GM21717 (cell line): ENCODE measurements around the gene CDH5.

Experiments
- ATAC-seq: cut with Tn5 transposase; IDR thresholded peaks from one replicate; pipeline ENCODE4 v1.9.1; 2021; ENCODE audit warnings: mild to moderate bottlenecking, moderate library complexity; ENCODE audit not compliant: unreplicated experiment

CDH5 gene

DNA sequence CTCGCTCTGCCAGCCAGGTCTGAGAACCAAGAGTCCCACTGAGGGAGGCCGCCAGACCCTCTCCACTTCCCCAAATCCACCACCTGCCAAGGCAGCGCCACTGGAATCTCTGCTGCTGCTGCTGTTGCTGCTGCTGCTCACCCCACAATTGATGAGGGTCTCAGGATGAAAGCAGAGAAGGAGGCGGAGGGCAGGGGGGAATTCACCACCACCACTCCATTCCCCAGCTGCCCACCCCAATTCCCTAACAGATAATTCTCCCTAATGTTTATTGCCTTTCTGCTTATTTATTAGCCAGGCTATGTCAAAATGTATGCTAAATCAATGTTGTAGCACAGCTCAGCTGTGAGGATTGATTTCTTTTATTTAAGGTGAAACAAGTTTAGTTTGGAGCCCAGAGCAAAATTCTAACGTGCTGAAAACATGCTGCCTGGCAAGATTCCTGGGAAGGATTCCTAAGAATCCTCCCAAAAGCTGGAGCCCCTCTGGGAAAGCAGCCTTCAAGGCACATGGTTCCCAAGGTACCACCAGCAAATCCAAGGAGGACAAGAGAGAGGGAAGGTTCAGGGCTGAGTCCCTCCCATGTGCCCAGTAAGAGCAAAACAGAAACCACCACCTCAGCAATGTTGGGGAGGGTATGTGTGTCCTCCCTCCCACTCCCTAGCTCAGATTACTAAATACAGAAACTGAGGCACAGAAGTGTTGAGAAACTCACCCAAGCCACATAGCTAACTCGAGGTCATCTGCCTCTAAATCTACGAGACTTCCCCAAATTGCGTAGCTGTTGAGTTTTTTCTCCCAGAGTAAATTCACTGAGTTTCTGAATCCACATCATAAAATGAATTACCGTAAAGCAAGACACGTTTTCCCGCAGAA, 12.2 kb upstream of the CDH5 start:
- ATAC-seq: no peak

DNA sequence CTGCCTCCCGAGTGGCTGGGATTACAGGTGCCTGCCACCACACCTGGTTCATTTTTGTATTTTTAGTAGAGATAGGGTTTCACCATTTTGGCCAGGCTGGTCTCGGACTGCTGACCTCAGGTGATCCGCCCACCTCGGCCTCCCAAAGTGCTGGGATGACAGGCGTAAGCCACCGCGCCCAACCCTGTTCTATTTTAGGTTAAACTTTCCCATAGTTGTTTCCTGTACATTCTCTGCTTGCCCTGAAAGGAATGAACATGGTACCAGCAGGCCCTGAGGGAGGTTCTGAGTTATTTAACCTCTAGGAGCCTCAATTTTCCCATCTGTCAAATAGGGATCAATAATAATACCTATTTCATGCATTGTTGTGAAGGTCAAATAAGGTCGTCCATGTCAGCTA, 11.0 kb upstream of the CDH5 start:
- ATAC-seq: no peak

DNA sequence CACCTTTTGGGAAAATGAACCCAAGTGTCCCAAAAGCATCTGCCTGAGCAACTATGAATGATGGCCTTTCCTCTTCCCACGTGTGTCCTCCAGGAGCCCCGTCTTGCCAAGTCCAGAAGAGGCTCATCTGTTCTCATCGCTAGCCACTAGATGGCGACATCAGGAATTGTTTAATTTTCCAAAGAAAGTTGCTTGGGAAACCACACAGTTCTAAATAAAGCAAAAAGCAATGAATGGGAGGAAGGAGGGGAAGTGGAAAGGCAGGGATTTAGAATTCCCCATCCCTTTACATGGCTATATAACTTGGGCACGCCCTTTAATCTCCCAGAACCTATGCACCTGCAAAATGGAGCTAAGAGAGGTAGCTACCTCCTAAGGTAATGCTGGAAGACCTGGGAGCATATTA, 9.0 kb upstream of the CDH5 start:
- ATAC-seq: no peak

DNA sequence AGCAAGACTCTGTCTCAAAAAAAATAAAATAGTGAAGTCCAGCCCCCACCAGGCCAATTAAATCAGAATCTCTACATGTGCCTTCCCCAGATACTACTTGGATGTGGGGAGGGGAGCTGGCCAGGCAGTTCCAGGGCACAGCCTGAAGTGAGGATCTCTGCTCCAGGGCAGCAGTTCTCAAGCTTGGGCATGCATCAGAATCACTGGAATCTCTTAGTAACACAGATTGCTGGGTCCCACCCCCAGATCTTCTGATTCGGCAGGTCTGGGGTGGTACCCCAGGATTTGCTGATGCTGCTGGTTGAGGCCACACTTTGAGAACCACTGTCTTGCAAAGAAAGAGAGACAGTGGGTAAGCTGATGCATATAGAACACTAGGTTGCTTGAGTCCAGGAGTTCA, 8.3 kb upstream of the CDH5 start:
- no peak for ATAC-seq

DNA sequence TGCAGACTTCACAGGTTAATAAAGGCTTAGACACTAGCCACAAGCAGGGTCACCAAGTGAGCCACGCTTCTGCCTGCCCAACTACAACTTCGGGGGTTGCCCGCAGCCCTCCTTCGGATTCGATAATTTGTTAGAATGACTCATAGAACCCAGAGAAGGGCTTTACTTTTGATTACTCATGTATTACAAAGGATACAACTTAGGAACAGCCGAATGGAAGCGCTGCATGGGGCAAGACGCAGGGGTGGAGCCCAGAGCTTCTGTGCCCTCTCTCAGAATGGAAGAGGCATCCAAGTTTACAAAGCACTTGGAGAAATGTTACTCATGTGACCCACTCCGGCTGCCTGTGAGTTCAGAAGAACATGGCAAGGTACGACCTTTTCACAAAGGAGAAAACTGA, 7.5 kb upstream of the CDH5 start:
- no peak for ATAC-seq

DNA sequence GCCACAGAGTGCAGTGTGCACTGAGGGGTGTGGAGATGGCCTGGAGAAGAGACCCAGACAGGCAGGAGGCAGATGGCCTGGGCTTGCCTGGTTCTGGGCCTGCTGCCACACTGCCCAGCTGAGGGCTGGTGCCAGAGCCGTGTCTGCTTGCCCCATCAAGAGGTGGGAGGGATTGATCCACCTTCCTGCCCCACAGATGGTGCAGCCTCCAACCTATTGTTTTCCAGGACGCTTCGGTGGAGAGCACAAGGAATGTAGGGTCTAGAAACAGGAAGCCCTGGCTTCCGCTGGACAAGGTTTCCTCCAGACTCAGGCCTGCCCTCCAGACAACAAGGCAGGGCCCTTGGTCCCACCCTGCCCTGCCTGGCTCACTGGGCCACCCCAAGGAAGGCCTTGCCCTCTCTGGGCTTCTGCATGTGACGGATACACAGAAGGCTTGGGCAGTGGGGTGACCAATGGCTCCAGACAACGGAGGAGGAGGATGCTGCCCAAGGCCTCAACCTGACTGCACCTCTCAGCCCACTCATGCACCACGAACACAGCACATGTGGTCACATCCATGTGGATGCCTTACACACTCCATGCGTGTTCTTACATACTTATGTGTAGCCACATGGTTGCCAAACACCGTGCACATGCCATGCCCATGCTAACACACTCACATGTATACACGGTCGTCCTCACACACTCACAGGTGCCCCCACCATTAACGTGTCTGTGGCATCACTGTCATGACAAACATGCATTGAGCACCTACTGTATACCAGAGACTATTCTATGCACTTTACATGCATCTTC, 6.5 kb upstream of the CDH5 start:
- no peak for ATAC-seq

DNA sequence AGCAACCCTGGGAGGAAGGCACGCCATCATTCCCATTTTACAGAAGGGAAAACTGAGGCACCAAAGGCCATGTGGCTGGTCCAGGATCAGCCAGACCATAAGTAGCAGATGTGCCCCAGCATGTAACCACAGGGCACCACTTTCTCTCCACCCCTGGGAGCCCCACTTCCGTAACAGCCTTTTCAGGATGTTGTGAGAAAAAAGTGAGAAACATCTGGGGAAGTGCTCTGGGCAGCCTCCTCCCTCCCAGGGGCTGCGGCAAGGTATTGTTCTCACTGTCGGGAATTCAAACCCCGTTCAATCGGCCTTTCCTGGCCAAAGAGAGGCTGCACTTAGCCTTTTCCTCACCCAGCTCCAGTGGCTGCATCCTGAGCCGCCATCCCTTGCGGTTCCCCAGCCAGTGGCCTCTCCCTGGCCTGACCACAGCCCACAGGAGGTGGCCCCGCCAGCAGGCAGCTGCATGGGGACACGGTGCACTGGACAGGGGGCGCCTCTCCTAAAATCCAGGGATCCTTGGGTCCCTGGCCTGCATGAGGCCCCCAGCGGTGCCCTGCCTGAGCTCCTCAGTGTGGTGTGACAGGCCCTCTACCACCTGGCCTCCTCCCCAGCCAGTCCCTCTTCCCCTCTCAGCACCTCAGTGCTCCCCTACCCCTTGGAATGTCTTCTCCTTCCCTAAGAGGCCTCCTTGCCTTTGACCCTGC, 5.7 kb upstream of the CDH5 start:
- ATAC-seq: no peak

DNA sequence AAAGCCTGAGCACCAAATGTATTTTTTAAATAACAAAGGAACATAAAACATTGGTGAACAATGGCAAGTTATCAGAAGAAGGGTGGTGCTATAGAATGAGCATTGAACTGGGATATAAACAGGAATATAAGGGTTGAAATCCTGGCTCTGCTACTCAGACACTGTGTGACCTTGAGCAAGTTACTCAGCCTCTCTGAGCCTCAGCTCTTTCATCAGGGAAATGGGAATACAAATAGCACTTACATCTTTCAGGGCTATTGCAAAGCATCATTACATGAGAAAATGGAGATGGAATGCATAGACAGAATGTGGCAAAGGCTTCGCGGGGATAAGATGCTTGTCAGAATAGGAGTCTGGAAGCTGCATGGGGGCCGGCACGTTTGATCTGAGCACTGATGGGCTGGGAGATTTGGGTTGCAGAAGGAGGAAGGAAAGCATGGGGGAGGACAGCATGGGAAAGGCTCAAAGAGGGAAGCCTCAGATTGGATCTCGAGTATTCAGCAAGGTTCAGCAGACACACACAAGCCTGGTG, 4.8 kb upstream of the CDH5 start:
- ATAC-seq: no peak

DNA sequence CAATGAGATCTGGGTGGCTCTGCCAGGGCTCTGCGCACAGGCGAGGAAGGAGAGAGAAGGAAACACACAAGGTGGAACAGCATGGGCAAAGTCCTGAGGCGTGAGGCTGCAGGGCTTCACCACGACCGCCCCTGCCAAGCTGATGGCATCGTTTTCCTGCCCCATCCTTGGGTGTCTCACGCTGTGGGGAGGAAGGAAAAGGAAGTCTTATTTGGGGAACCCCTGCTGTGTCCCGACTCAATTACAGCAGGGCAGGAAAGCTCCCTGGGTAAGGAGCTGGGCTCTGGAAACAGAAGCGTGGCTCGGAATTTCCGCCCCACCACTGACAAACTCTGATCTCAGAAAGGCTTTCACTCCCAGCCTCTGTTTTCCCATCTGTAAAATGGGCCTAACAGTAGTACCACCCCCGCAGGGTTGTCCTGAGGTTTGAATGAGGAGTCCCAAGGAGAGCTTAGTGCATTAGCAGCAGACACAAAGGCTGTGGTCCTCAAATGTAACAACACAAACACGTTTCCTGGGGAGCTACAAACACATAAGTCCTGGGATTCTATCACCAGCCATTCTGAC, 3.2 kb upstream of the CDH5 start:
- ATAC-seq: no peak

DNA sequence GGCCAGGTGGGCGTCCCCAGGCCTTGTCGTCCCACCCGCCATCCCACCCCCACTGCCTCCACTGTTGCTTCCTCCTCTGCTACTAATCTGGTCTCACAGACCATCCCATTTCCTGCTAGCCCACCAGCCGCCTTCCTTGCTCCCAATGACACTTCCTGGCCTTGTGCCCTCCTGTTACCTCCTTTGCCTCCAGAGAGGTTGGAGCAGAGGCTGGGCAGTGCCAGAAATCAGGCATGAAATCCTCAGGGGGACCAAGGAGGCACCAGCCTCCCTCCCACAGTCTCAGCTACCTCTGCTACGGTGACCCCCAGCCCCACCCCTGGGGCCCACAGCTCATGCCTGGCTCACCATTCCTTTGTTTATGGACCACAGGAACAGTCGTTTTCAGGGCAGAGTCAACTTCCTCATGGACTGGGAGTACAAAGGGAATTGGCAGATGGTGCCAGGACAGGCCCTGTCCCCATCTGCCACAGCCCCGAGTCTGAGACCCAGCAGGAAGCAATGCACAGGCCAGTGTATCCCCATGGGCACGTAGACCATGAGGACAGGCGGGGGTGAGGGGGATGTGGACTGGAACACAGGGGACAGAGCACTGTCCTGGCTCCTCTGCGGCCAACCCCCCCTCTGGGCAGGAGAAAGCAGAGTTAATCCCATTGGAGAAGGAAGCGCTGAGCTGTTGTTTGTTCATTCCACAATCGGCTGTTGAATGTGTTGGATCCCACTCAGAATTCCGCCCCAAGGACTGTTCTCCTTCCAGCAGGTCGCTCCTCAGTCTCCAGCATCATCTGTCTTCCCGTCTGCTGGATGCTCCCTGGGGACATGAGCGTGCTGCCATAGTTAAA, 2.2 kb upstream of the CDH5 start:
- ATAC-seq: no peak

DNA sequence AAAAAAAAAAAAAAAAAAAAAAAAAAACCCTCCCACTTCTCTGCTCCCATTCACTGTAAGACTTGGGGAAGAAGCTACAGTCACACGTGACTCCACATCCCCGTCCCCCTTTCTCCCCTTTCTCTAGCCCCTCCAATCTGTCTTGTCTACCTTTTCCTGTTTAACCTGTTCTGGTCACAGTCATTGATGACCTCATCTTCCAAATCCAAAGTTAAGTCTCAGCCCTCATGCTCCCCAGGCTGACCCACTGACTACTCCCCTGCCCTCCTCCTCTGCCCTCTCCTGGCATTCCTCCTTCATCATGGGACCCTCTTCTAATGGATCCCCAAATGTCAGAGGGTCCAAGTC, 1.6 kb upstream of the CDH5 start:
- no peak for ATAC-seq

DNA sequence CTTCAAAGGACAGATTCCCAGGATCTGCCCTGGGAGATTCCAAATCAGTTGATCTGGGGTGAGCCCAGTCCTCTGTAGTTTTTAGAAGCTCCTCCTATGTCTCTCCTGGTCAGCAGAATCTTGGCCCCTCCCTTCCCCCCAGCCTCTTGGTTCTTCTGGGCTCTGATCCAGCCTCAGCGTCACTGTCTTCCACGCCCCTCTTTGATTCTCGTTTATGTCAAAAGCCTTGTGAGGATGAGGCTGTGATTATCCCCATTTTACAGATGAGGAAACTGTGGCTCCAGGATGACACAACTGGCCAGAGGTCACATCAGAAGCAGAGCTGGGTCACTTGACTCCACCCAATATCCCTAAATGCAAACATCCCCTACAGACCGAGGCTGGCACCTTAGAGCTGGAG, 840 bp upstream of the CDH5 start:
- ATAC-seq: no peak

DNA sequence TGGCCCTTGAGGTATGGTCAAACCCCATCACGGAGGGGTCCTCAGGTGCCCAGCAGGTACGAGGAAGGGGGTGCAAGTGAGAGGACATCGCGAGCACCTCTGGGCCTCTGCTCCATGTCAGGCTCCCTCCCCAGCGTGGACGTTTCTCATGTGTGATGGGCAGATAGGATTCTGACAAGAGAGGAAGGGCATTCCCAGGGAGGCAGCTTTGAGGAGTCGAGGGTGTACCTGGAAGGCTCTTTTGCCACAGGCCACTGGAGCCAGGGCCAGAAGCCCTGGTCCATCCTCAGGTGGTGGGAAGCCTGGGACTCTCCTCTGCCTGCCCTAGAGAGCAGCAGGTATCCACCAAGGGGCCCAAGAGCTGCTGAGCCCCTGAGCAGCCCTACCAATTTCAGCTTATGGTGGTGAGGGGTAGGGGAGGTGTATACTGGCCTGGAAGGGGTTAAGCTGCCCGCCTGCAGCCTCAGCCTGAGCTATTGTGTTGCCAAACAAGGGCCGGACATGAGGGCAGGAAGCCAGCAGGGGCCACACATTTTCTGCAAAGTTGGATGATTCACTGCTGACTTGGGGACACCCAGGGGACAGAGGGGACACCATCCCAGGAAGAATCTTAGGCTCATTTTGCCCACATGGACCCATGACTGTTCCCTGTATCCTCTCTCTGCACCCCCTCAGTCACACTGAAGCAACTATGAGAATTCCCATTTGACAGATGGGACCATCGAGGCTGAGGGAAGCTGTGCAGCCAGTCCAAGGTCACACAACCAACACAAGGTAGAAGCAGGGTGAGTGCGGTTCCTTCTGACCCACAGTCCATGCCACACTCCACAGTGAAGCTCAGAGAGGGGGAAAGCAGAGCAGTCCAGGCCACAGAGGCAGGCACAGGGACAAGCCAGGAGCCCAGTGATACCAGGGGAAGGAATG, 1.7 kb downstream of the CDH5 start:
- ATAC-seq: no peak

DNA sequence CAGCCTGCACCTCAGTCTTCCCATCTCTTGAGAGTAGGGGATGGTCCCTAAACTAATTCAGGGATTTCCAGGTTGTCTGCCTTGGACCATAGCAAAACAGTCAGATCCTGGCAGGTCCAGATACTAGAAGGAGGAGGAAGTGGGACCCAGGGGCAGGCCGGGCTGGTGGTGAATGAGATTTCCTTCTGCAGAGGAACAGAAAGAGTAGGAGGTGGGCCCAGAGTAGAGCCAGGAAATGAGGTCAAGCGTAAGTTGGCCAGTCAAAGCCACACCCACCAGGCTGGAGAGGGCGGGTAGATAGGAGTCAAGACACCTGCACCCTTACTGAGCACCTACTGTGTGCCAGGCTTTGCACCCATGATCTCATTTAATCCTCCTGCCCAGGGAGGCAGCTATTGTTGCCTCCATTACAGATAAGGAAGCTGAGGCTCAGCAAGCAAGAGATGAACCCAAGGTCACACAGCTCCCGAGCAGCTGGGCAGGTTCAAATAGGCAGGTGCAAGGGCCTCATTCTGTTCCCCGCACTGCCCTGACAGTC, 2.6 kb downstream of the CDH5 start:
- ATAC-seq: no peak

DNA sequence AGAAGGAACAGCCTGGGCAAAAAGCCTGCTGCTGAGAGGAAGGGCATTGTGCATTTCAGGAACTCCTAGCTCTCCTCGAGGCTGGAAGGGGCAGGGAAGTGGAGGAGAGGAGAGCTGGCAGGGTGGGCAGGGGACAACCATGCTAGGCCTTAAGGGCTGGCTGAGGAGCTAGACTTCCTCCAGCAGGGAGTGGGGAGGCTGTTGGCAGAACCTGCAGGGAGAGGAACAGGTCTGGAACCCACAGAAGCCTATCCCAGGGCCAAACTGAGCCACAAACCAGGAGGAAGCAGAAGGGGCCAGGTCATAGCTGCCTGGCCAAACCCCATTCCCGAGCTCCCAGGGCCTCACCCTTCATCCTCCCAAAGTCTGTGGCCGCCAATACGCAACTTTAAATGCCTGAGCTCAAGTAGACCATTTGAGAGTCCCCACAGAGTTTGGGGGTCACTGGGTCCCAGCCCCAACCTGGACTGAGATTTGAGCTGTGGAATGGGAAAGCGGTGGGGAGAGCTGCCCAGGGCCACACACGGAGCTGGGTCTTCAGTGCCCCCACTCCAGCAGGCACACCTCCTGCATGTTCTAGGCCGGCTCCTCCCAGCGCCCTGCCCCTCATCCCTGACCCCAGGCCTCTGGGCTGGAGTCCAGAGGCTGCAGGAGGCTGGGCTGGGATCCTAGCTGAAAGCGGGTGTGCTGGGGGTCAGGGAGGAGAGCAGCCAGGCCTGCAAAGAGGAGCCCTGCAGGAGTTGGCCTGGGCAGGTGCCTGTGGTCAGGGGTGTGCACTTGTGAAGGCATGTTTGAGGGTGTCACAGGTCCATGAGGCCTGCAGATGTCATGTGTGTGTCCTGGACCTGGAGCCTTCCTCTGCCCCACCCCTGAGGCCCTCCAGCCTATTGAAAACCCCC, 4.5 kb downstream of the CDH5 start:
- no peak for ATAC-seq

DNA sequence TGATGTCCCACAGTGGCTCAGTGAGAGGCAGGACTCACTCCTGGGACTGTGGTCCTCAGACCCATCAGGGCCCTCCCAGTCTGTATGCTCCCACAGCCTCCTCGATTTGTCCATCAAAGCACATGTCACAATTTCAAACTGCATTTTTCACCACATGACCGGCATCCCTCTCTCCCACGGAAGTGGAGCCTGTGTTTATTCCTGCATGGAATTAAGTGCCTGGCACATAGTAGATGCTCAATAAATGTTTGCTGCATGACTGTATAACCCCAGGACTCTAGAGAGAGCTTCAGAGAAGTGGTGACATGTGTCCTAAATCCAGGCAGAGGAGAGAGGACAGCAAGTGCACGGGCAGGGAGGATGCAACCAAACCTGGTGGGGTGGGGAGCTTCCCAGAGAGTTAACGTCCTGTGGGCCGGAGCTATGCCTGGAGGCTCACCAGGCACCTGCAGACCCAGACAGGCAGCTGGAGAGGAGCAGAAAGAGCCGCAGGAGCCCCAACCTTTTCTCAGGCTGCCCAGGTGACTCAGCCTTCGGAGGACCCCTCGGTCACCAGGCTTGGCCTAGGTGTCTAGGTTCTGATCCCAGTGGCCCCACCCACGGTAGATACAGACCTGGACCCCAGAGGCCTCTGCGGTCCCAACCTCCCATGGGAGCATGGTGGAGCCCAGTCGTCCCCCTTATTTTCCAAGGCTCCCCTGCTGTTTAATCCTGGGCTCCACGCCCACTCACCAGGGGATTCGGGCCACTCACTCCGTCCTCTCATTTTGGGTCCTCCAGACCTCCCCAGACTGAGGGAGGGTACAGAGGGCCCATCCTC, 5.8 kb downstream of the CDH5 start:
- no peak for ATAC-seq

DNA sequence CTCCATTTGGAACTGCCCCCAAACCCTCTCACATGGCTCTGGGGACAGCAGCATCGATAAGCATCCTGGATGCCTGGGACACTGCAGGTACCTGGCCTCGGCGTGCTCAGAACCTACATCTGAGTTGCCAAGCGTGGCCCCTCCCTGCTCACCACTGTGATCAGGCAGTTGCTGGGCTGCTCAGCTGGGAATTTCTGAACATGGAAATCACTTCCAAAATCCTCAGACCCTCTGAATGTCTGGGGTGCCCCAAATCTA, 6.3 kb downstream of the CDH5 start:
- ATAC-seq: no peak
